OCI-LY3 (cell line): ENCODE data around the gene TSNAXIP1.

Experiments
- H2AFZ ChIP-seq: fragments of 200-600, 300-600 bp; shearing (Covaris generic); 2 replicates; pipeline ENCODE4 v1.6.0; 2014; ENCODE audit warnings: antibody characterized with exemption, low read depth, low read length
- H3K27ac ChIP-seq: fragments of 200-600, 300-600 bp; sonication (generic); 2 replicates; pipeline ENCODE4 v1.5.1; 2014; ENCODE audit warnings: mild to moderate bottlenecking, low read length, moderate library complexity, mixed read lengths
- H3K27me3 ChIP-seq: fragments of 200-600, 300-600 bp; sonication (generic); 2 replicates; pipeline ENCODE4 v1.6.1; 2014; ENCODE audit warnings: low read depth, low read length, mixed read lengths
- H3K36me3 ChIP-seq: fragments of 200-600, 300-600 bp; sonication (generic); replicated peaks from 2 replicates; pipeline ENCODE3; 2014; ENCODE audit warnings: low read depth, low read length, mixed read lengths
- H3K4me1 ChIP-seq: fragments of 300-600, 200-600 bp; sonication (generic); 2 replicates; pipeline ENCODE4 v1.6.1; 2014; ENCODE audit warnings: low read length, mixed read lengths
- H3K4me2 ChIP-seq: fragments of 200-600, 300-600 bp; sonication (generic); 2 replicates; pipeline ENCODE4 v1.6.1; 2014; ENCODE audit warnings: low read length, mixed read lengths
- H3K4me3 ChIP-seq: fragments of 300-600, 200-600 bp; sonication (generic); 2 replicates; pipeline ENCODE4 v1.5.1; 2014; ENCODE audit warnings: antibody characterized with exemption, mild to moderate bottlenecking, low read length, moderate library complexity
- H3K79me2 ChIP-seq: fragments of 300-600, 200-600 bp; shearing (Covaris generic); 2 replicates; pipeline ENCODE4 v1.6.1; 2014; ENCODE audit warnings: mild to moderate bottlenecking, low read length, mixed read lengths
- H3K9ac ChIP-seq: fragments of 300-600, 200-600 bp; shearing (Covaris generic); 2 replicates; pipeline ENCODE4 v1.6.0; 2014; ENCODE audit warnings: mild to moderate bottlenecking, low read length, moderate library complexity
- H3K9me3 ChIP-seq: fragments of 200-600, 300-600 bp; shearing (Covaris generic); 2 replicates; pipeline ENCODE4 v1.6.1; 2014; ENCODE audit warnings: low read length, mixed read lengths; ENCODE audit not compliant: insufficient read depth
- H4K20me1 ChIP-seq: fragments of 200-600, 300-600 bp; sonication (generic); 2 replicates; pipeline ENCODE4 v1.6.1; 2016; ENCODE audit warnings: low read length, mixed read lengths; ENCODE audit not compliant: insufficient read depth
- CTCF ChIP-seq: fragments of 200-600, 300-600 bp; sonication (generic); IDR thresholded peaks from 2 replicates; pipeline ENCODE4 v1.5.1; 2014; ENCODE audit warnings: antibody characterized with exemption, low read length, low read depth
- EZH2phosphoT487 ChIP-seq: fragments of 200-600 bp; shearing (Covaris generic); IDR thresholded peaks from 2 replicates; pipeline ENCODE4 v1.6.1; 2018; ENCODE audit warnings: antibody characterized with exemption, mixed run types, low read depth

TSNAXIP1 gene

GRCh38 chr16:67811899-67812298 lies 5.2 kb downstream of the TSNAXIP1 start:
- TF ChIP-seq CTCF (no peak), EZH2phosphoT487 (no peak)
- no peak overlapping the region for H3K27ac ChIP-seq
- H3K36me3 ChIP-seq, result no peaks in the 10 kb centered on the region
- no peak overlapping the region for H2AFZ ChIP-seq
- H3K79me2 ChIP-seq, result no peaks in the 10 kb centered on the region
- H3K9me3 ChIP-seq, result no peaks in the 10 kb centered on the region
- no peaks in the 10 kb centered on the region for H4K20me1 ChIP-seq
- no peak overlapping the region for H3K9ac ChIP-seq
- no peak overlapping the region for H3K4me3 ChIP-seq
- H3K27me3 ChIP-seq, result no peaks in the 10 kb centered on the region
- no peak overlapping the region for H3K4me2 ChIP-seq
- H3K4me1 ChIP-seq, result peaks cover 4% of the 10 kb centered on the region

- Histone ChIP-seq H3K4me1 (peaks cover 4% of the 10 kb centered on the region), H3K79me2 (no peaks in the 10 kb centered on the region), H3K9ac (no peak overlapping the region), H3K9me3 (no peaks in the 10 kb centered on the region), H3K4me2 (no peak overlapping the region), H3K36me3 (no peaks in the 10 kb centered on the region), H3K27me3 (no peaks in the 10 kb centered on the region), H3K4me3 (no peak overlapping the region), H2AFZ (no peak overlapping the region), H3K27ac (no peak overlapping the region), H4K20me1 (no peaks in the 10 kb centered on the region)
- TF ChIP-seq CTCF (no peak), EZH2phosphoT487 (no peak)
These were observed 7.9 kb downstream of the TSNAXIP1 start for GRCh38 chr16:67814567-67814966.

- no peaks in the 10 kb centered on the region for H3K36me3 ChIP-seq
- H3K27me3 ChIP-seq, result no peaks in the 10 kb centered on the region
- H3K79me2 ChIP-seq, result no peaks in the 10 kb centered on the region
- no peak overlapping the region for H3K27ac ChIP-seq
- H3K4me2 ChIP-seq, result no peak overlapping the region
- no peaks in the 10 kb centered on the region for H4K20me1 ChIP-seq
- no peak overlapping the region for H2AFZ ChIP-seq
- no peak overlapping the region for H3K9ac ChIP-seq
- H3K4me3 ChIP-seq, result no peak overlapping the region
- no peaks in the 10 kb centered on the region for H3K9me3 ChIP-seq
- H3K4me1 ChIP-seq, result peaks cover 4% of the 10 kb centered on the region
- no peak for TF ChIP-seq CTCF
- TF ChIP-seq EZH2phosphoT487, result no peak
These were observed 14.0 kb downstream of the TSNAXIP1 start for GRCh38 chr16:67820608-67821259.

GRCh38 chr16:67822511-67822910 lies 15.8 kb downstream of the TSNAXIP1 start:
- no peaks in the 10 kb centered on the region for H3K4me1 ChIP-seq
- H3K9me3 ChIP-seq, result no peaks in the 10 kb centered on the region
- TF ChIP-seq EZH2phosphoT487 (no peak), CTCF (no peak)
- no peaks in the 10 kb centered on the region for H3K27me3 ChIP-seq
- H4K20me1 ChIP-seq, result no peaks in the 10 kb centered on the region
- no peak overlapping the region for H2AFZ ChIP-seq
- no peak overlapping the region for H3K4me2 ChIP-seq
- no peak overlapping the region for H3K27ac ChIP-seq
- H3K4me3 ChIP-seq, result no peak overlapping the region
- no peaks in the 10 kb centered on the region for H3K36me3 ChIP-seq
- H3K79me2 ChIP-seq, result no peaks in the 10 kb centered on the region
- H3K9ac ChIP-seq, result no peak overlapping the region
